ENCODE results near the gene FCMR.

- TF ChIP-seq CTCF (conservative IDR thresholded peaks at IDR 0.05; ENCODE audit: low read depth, low read length): no peak
- no peak for TF ChIP-seq EZH2 (IDR thresholded peaks at IDR 0.05; ENCODE audit: low read length, unreplicated experiment)
- no peak for TF ChIP-seq EZH2phosphoT487 (IDR thresholded peaks at IDR 0.05; ENCODE audit: borderline replicate concordance, low read length)
These were observed 47.3 kb upstream of the FCMR start for GRCh38 chr1:206969090-206969489.

Measured in PC-3 (cell line).